OCI-LY7 (cell line): ENCODE results near the gene PRIMA1.

Experiments used
- CTCF ChIP-seq: fragments of 200-600 bp; sonication (generic); conservative IDR thresholded peaks from 2 replicates; pipeline ENCODE4 v1.5.1; 2014; ENCODE audit warnings: mild to moderate bottlenecking, antibody characterized with exemption, low read length, moderate library complexity, mixed read lengths
- EZH2phosphoT487 ChIP-seq: fragments of 200-600 bp; sonication (generic); IDR thresholded peaks from 2 replicates; pipeline ENCODE4 v1.6.1; 2018; ENCODE audit warnings: low read depth, borderline replicate concordance, mild to moderate bottlenecking, mixed run types, antibody characterized with exemption, low read length, moderate library complexity, mixed read lengths

DNA sequence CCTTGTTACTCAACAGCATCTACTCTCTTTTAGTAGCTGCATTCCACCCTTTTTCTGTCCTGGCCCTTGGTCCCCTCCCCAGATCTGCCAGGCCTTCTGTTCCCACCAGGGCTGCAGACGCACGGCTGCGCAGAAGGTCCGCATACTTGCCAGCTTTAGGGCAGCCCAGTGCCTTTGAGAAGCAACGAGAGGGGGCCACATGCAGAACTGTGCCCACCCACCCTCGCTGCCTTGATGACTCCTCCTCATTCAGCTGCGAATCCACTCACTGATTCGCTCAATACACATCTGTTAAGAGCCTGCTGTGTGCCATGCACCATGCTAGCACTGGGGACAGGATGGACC lies 39.2 kb downstream of the PRIMA1 start:
- TF ChIP-seq CTCF (no peak), EZH2phosphoT487 (no peak)
